ENCODE measurements around the gene OR12D1. TPM values are rescaled to one million over a fixed set of nuclear protein-coding genes. Genes with fewer than 3 reads are reported as not detected.

The OR12D1 gene
- total RNA-seq, 4 donors from 2014 or later = not detected

DNA sequence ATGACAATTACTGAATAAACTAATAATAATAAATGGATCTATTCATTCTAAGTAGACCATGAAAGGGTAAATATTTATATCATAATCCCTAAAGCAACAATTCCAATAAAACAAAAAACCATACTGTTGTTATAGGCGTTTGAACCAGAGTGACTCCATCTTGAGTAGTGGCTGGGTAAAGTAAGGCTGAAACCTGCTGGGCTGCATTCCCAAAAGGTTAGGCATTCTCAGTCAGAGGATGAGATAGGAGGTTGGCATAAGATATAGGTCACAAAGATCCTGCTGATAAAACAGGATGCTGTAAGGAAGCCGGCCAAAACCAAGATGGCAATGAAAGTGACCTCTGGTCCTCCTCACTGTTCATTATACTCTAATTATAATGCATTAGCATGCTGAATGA is 50.6 kb downstream of the OR12D1 start:
- Histone ChIP-seq H3K9me3 (no peaks in the 10 kb centered on the region), H3K36me3 (no peaks in the 10 kb centered on the region), H3K4me1 (no peaks in the 10 kb centered on the region), H3K27ac (no peak overlapping the region), H3K4me3 (no peak overlapping the region), H3K27me3 (no peaks in the 10 kb centered on the region)
- TF ChIP-seq EP300 (IDR thresholded peaks at IDR 0.05) (no peak), POLR2A (IDR thresholded peaks at IDR 0.05) (no peak)
- TF ChIP-seq, protein P1, sequence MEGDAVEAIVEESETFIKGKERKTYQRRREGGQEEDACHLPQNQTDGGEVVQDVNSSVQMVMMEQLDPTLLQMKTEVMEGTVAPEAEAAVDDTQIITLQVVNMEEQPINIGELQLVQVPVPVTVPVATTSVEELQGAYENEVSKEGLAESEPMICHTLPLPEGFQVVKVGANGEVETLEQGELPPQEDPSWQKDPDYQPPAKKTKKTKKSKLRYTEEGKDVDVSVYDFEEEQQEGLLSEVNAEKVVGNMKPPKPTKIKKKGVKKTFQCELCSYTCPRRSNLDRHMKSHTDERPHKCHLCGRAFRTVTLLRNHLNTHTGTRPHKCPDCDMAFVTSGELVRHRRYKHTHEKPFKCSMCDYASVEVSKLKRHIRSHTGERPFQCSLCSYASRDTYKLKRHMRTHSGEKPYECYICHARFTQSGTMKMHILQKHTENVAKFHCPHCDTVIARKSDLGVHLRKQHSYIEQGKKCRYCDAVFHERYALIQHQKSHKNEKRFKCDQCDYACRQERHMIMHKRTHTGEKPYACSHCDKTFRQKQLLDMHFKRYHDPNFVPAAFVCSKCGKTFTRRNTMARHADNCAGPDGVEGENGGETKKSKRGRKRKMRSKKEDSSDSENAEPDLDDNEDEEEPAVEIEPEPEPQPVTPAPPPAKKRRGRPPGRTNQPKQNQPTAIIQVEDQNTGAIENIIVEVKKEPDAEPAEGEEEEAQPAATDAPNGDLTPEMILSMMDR (IDR thresholded peaks at IDR 0.05) = no peak
- no peak for DNase-seq (ENCODE audit: low spot score in 2 of 2)
- WGBS, 2 donors = 61 to 64% methylated on average over 2 of the region's 2 CpGs

DNA sequence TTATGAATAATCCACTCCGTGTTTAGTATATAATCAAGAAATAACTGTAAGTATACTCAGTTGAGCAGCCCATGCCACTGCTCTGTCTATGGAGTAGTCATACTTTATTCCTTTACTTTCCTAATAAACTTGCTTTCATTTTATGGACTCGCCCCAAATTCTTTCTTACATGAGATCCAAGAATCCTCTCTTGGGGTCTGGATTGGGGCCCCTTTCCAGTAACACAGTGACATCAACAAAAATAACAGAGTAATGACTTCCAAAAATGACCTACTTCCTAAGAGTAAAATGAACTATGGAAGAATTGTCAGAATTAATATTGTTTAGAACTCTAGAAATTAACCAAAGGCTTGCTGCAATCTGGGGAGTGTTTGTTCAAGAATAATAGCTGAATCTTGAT is 51.1 kb downstream of the OR12D1 start:
- no peaks in the 10 kb centered on the region for H3K36me3 ChIP-seq
- WGBS, 2 donors = 75 to 82% methylated on average over 2 of the region's 2 CpGs
- H3K9me3 ChIP-seq = no peaks in the 10 kb centered on the region
- DNase-seq (ENCODE audit: low spot score in 2 of 2) = no peak
- H3K4me1 ChIP-seq = no peaks in the 10 kb centered on the region
- H3K27me3 ChIP-seq = no peaks in the 10 kb centered on the region
- no peak overlapping the region for H3K4me3 ChIP-seq
- TF ChIP-seq POLR2A (IDR thresholded peaks at IDR 0.05) (no peak), EP300 (IDR thresholded peaks at IDR 0.05) (no peak)
- TF ChIP-seq, protein P1 (IDR thresholded peaks at IDR 0.05) = no peak
- H3K27ac ChIP-seq = no peak overlapping the region

DNA sequence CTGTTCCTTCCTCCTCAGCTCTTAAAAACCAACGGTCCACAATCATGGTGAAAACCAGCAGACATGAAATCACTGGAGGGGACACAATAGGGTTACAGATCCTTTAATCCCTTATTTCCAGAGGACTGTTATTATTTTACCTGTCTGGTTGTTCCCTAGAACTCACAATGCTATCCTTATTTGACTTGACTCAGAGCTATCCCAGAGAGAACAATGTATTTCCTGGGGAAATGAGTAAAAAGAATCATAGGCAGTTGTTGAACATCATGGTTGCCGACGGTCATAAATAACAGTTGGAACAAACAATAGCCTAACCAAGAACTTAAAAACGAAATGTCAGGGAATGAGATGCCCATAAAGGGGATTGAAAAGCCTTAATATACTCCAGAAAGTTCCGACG is 51.5 kb downstream of the OR12D1 start:
- Histone ChIP-seq H3K27me3 (no peaks in the 10 kb centered on the region), H3K4me1 (no peaks in the 10 kb centered on the region), H3K9me3 (no peaks in the 10 kb centered on the region), H3K36me3 (no peaks in the 10 kb centered on the region), H3K4me3 (no peak overlapping the region), H3K27ac (no peak overlapping the region)
- DNase-seq (ENCODE audit: low spot score in 2 of 2) = no peak
- 45 to 62% methylated on average over 6 of the region's 6 CpGs for WGBS, 2 donors
- TF ChIP-seq POLR2A (IDR thresholded peaks at IDR 0.05) (no peak), EP300 (IDR thresholded peaks at IDR 0.05) (no peak)
- TF ChIP-seq, protein P1 (IDR thresholded peaks at IDR 0.05) = no peak

Other genes with a start within 250 kb of the OR12D1 start
- gene OR2J2, start 244.0 kb upstream of the OR12D1 start, total RNA-seq = not detected
- not detected for gene OR14J1, start 113.2 kb upstream of the OR12D1 start, total RNA-seq
- gene OR5V1, start 46.1 kb upstream of the OR12D1 start, total RNA-seq = not detected
- gene OR12D3, start 39.6 kb upstream of the OR12D1 start, total RNA-seq = not detected
- not detected for gene OR12D2, start 19.3 kb upstream of the OR12D1 start, total RNA-seq
- gene OR10C1, start 24.4 kb downstream of the OR12D1 start, total RNA-seq = not detected
- gene OR11A1, start 42.1 kb downstream of the OR12D1 start, total RNA-seq = not detected
- gene OR2H1, start 42.2 kb downstream of the OR12D1 start, total RNA-seq = not detected
- under 1 TPM in 1 of 4 donors, not detected in 3; 0.42 TPM for gene MAS1L, start 73.0 kb downstream of the OR12D1 start, total RNA-seq
- 10 to 100 TPM in 1 of 4 donors, under 1 TPM in 1, not detected in 2; 0.63 to 11.6 TPM for gene UBD, start 144.8 kb downstream of the OR12D1 start, total RNA-seq
- not detected for gene OR2H2, start 170.2 kb downstream of the OR12D1 start, total RNA-seq
- 10 to 100 TPM; 55.3 to 89.6 (median 70.5) TPM for gene GABBR1, start 218.3 kb downstream of the OR12D1 start, total RNA-seq
- gene MOG, start 242.2 kb downstream of the OR12D1 start, total RNA-seq = not detected